Measurements from ENCODE around the gene XIRP1. TPM values are rescaled to one million over a fixed set of nuclear protein-coding genes. Genes with fewer than 3 reads are reported as not detected.

XIRP1 gene
- total and polyA plus RNA-seq, 2 of the 13 experiments (the other 11 are each of a cell fraction or from before 2014, with no cell fraction given): not detected

GRCh38 chr3:39188271-39189149 is 3.9 kb downstream of the XIRP1 start:
- Histone ChIP-seq H3K9ac (ENCODE audit: insufficient read depth, low read depth, low read length) (no peak overlapping the region), H3K27ac (ENCODE audit: extremely low read length, insufficient read depth, low read length) (no peak overlapping the region), H3K4me3 (replicated peaks in 1 of 3; ENCODE audit: insufficient read depth in 1 of 3, low read depth in 2 of 3, low read length in 3 of 3) (no peak overlapping the region), H2AFZ (ENCODE audit: low read length) (no peak overlapping the region), H3K4me1 (ENCODE audit: insufficient read depth, low read length) (peaks cover 6% of the 10 kb centered on the region; the same call in 1 of the 2 replicates), H3K9me3 (ENCODE audit: low read length) (no peaks in the 10 kb centered on the region), H3K36me3 (replicated peaks in 1 of 2; ENCODE audit: control insufficient read depth in 1 of 2, insufficient read depth in 2 of 2, low read length in 2 of 2) (no peaks in the 10 kb centered on the region), H3K27me3 (ENCODE audit: control insufficient read depth in 1 of 2, insufficient read depth in 2 of 2, low read length in 2 of 2) (peaks cover 3 to 31% of the 10 kb centered on the region in 2 experiments; a peak in 4 of 5 replicates), H3K79me2 (ENCODE audit: insufficient read depth, low read length) (no peaks in the 10 kb centered on the region), H4K20me1 (ENCODE audit: insufficient read depth, low read length) (no peaks in the 10 kb centered on the region), H3K4me2 (ENCODE audit: low read depth, low read length) (no peak overlapping the region)
- CTCF ChIA-PET (ENCODE audit: low intra/inter-chr PET ratio, low total read pairs): interaction anchor here (1.7 to 2.4 kb wide), 2 partner anchors 99 to 102 kb away, joined by 8 to 30 read pairs; no protein-coding TSS in a partner anchor
- intact Hi-C loops (cut with micrococcal nuclease; ENCODE audit: unreplicated experiment): loop anchor here (1.0 kb wide), 2 partner anchors 62 to 100 kb away; no protein-coding TSS in a partner anchor
- WGBS (ENCODE audit: low lambda C conversion rate): 30% methylated on average over 19 of the region's 35 CpGs
- POLR2A ChIA-PET: no interaction called here
- ATAC-seq: no peak
- in situ Hi-C loops (cut with HindIII; ENCODE audit: extremely low pct_ligation_motif_present, low pct_unique_long_range_greater_than_20kb): loop anchor here (5.0 to 10.0 kb wide), 2 partner anchors 61 to 196 kb away; partner anchors contain the start of gene SLC25A38
- TF ChIP-seq, protein P1, sequence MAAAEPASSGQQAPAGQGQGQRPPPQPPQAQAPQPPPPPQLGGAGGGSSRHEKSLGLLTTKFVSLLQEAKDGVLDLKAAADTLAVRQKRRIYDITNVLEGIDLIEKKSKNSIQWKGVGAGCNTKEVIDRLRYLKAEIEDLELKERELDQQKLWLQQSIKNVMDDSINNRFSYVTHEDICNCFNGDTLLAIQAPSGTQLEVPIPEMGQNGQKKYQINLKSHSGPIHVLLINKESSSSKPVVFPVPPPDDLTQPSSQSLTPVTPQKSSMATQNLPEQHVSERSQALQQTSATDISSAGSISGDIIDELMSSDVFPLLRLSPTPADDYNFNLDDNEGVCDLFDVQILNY (CRISPR knock-in tag; conservative IDR thresholded peaks at IDR 0.05): no peak
- TF ChIP-seq EHMT2 (IDR thresholded peaks at IDR 0.05; ENCODE audit: borderline replicate concordance, low read depth, low read length): no peak
- no peak for TF ChIP-seq MAFF (IDR thresholded peaks at IDR 0.05; ENCODE audit: low read depth, low read length)
- TF ChIP-seq SP2 (CRISPR knock-in tag; IDR thresholded peaks at IDR 0.05): no peak
- no peak for TF ChIP-seq MAF1 (CRISPR knock-in tag; IDR thresholded peaks at IDR 0.05; ENCODE audit: borderline replicate concordance)
- TF ChIP-seq, protein P2, sequence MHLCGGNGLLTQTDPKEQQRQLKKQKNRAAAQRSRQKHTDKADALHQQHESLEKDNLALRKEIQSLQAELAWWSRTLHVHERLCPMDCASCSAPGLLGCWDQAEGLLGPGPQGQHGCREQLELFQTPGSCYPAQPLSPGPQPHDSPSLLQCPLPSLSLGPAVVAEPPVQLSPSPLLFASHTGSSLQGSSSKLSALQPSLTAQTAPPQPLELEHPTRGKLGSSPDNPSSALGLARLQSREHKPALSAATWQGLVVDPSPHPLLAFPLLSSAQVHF (CRISPR knock-in tag; IDR thresholded peaks at IDR 0.05): no peak
- TF ChIP-seq ZNF850 (CRISPR knock-in tag; conservative IDR thresholded peaks at IDR 0.05): no peak
- no peak for FAIRE-seq
- no peak for DNase-seq (ENCODE audit: low spot score)
- BruUV-seq (replicated peaks): no TSS peak
